Activated CD4-positive, alpha-beta memory T cell treated with anti-CD3 and anti-CD28 coated beads, Interleukin-2, amount 10 ng/mL, durations not matched to agents 7 days and 5 days (primary cell): Measurements from ENCODE around the gene C3orf20. TPM values are rescaled to one million over a fixed set of nuclear protein-coding genes. Genes with fewer than 3 reads are reported as not detected.
"Not testable (repeated sequence)": the region's sequence is repeated elsewhere in the genome, so short reads cannot be mapped to it uniquely, and the experiment has no call there.

Experiments used
- CTCF ChIA-PET: fragments of 350-600 bp; sonication (Branson Sonifier 250); formaldehyde crosslinking; loops from one replicate; lab custom pipeline; 2021; ENCODE audit warnings: antibody characterized with exemption, inconsistent platforms; lab: Charles Lee
- POLR2A ChIA-PET: fragments of 350-600 bp; sonication (Branson Sonifier 250); formaldehyde crosslinking; loops from one replicate; lab custom pipeline; 2021; ENCODE audit warnings: antibody characterized with exemption; lab: Charles Lee
- DNase-seq: peaks from one replicate; pipeline ENCODE4 v3.0.0-alpha.2; 2020
- H3K27ac Mint-ChIP-seq: one replicate; pipeline ENCODE4 v1.8.0; 2021; ENCODE audit warnings: mild to moderate bottlenecking, mixed read lengths
- H3K27me3 Mint-ChIP-seq: one replicate; pipeline ENCODE4 v1.8.0; 2021; ENCODE audit warnings: mixed read lengths
- H3K36me3 Mint-ChIP-seq: one replicate; pipeline ENCODE4 v1.8.0; 2021; ENCODE audit warnings: low read depth, mixed read lengths
- H3K4me1 Mint-ChIP-seq: one replicate; pipeline ENCODE4 v1.8.0; 2021; ENCODE audit warnings: mixed read lengths
- H3K4me3 Mint-ChIP-seq: one replicate; pipeline ENCODE4 v1.8.0; 2021; ENCODE audit warnings: mild to moderate bottlenecking, mixed read lengths
- H3K9me3 Mint-ChIP-seq: one replicate; pipeline ENCODE4 v1.8.0; 2021; ENCODE audit warnings: mixed read lengths
- total RNA-seq, 2 experiments: library from RNA; stranded (reverse); gene quantifications; one replicate each; pipeline ENCODE4 v1.2.3, GENCODE V29; 2021

Gene C3orf20
- total RNA-seq, 2 experiments from 2014 or later, result 0.23 TPM; not detected in 1

DNA sequence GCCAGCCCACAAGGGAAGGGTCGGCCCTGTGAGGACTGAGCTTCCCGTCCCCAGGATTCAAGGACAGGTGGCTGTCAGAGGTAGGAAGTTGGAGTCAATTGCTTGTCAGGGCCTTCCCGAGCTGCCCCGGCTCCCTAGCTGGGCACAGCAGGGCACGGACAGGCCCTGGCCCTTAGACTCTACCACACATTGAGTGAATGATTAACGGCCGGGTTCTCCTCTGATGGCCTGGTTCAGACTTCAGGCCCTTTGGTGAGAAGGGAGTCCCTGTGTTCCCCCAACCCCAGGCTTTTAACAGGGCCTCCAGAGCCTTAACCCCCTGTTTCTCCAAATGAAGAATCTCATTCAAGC is 127.4 kb downstream of the C3orf20 start:
- H3K9me3 Mint-ChIP-seq, result no peaks in the 10 kb centered on the region
- H3K4me1 Mint-ChIP-seq, result peaks cover 40% of the 10 kb centered on the region
- DNase-seq, result no peak
- no peak overlapping the region for H3K27ac Mint-ChIP-seq
- ChIA-PET CTCF (no interaction called here), POLR2A (no interaction called here)
- H3K27me3 Mint-ChIP-seq, result peaks cover 53% of the 10 kb centered on the region
- no peak overlapping the region for H3K4me3 Mint-ChIP-seq
- H3K36me3 Mint-ChIP-seq, result no peaks in the 10 kb centered on the region

DNA sequence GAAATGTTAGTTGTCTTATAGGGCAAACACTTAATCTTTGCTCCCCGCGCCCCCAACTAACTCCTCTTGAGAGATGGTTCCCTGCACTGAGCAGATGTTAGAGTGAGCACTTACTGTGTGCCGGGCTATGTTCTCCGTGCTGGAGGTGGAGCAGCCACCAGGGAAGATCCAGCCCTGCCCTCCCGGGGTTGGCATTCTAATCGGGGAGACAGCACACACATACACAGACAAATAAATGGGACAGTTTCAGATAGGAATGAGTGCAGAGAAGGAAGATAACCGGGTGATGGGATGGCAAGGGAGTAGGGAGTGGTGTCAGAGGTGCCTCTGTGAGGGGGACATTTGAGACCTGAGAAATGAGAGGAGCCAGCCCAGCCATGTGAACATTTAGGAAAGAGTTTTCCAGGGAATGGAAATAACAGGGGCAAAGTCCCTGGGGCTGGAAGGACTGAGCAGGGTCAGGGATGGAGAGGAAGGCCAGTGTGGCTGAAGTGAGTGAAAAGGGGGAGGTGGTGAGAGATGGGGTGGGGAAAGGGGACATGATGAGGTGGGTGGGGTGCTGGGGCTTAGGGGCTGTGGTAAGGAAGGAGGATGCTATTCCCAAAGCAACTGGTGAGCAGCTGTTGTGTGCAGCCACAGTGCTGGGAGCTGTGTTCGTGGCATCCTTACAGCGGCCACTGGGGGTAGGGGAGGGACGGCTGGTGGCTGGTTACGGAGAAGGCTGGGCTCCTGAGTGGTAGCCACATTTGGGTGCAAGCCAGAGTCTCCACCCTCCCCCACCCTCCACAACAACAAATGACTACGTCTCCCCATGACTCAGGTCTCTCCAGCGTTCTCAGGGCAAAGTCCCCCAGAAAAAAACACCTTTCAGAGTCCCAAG is 128.4 kb downstream of the C3orf20 start:
- Mint-ChIP-seq H3K4me1 (peaks cover 40% of the 10 kb centered on the region), H3K9me3 (no peaks in the 10 kb centered on the region), H3K27me3 (peaks cover 60% of the 10 kb centered on the region), H3K27ac (no peak overlapping the region), H3K4me3 (no peak overlapping the region), H3K36me3 (no peaks in the 10 kb centered on the region)
- peak; percentile 47 for DNase-seq
- ChIA-PET CTCF (no interaction called here), POLR2A (no interaction called here)

- peaks cover 67% of the 10 kb centered on the region for H3K27me3 Mint-ChIP-seq
- H3K4me3 Mint-ChIP-seq, result no peak overlapping the region
- ChIA-PET CTCF (no interaction called here), POLR2A (no interaction called here)
- no peak overlapping the region for H3K27ac Mint-ChIP-seq
- no peaks in the 10 kb centered on the region for H3K36me3 Mint-ChIP-seq
- no peak for DNase-seq
- peaks cover 40% of the 10 kb centered on the region for H3K4me1 Mint-ChIP-seq
- no peaks in the 10 kb centered on the region for H3K9me3 Mint-ChIP-seq
Measured at GRCh38 chr3:14803981-14804834, 129.3 kb downstream of the C3orf20 start.

GRCh38 chr3:14804835-14805780 is 130.2 kb downstream of the C3orf20 start:
- DNase-seq, result no peak
- peaks cover 69% of the 10 kb centered on the region for H3K27me3 Mint-ChIP-seq
- no peaks in the 10 kb centered on the region for H3K36me3 Mint-ChIP-seq
- no peak overlapping the region for H3K27ac Mint-ChIP-seq
- POLR2A ChIA-PET, result no interaction called here
- CTCF ChIA-PET, result no interaction called here
- no peaks in the 10 kb centered on the region for H3K9me3 Mint-ChIP-seq
- H3K4me3 Mint-ChIP-seq, result no peak overlapping the region
- peaks cover 40% of the 10 kb centered on the region for H3K4me1 Mint-ChIP-seq

DNA sequence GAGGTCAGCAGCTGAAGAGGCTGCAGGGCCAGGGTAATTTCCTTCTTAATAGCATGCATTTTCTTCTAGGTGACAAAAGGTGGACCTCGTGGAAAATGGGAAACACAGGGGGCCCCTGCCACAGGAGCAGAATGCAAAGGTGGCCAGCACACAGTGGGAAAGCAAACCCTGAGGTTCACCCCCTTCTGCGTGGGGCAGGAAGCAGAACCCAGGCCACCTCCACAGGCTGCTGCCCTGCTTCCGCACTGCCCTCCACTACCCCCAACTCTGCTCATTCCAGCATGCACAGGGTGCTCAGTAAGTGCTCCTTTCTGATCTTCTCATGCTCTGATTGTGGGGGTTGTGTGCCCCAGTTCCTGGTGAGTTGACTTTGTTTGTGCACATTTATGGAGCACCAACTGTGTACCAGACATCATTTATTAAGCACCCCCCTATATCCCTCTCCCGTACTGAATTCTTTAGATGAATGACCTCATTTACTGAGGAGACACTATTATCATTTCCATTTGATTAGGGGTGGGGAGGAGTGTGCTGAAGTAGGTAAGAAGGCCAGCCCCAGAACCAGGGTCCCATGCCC is 131.1 kb downstream of the C3orf20 start:
- no peak for DNase-seq
- Mint-ChIP-seq H3K27me3 (peaks cover 71% of the 10 kb centered on the region), H3K4me3 (no peak overlapping the region), H3K4me1 (peaks cover 41% of the 10 kb centered on the region), H3K36me3 (no peaks in the 10 kb centered on the region), H3K27ac (no peak overlapping the region), H3K9me3 (no peaks in the 10 kb centered on the region)
- ChIA-PET CTCF (interaction anchor here (0.8 to 1.4 kb wide), 4 partner anchors 13 to 154 kb away, joined by 3 read pairs; partner anchors contain the start of gene CCDC174), POLR2A (no interaction called here)

DNA sequence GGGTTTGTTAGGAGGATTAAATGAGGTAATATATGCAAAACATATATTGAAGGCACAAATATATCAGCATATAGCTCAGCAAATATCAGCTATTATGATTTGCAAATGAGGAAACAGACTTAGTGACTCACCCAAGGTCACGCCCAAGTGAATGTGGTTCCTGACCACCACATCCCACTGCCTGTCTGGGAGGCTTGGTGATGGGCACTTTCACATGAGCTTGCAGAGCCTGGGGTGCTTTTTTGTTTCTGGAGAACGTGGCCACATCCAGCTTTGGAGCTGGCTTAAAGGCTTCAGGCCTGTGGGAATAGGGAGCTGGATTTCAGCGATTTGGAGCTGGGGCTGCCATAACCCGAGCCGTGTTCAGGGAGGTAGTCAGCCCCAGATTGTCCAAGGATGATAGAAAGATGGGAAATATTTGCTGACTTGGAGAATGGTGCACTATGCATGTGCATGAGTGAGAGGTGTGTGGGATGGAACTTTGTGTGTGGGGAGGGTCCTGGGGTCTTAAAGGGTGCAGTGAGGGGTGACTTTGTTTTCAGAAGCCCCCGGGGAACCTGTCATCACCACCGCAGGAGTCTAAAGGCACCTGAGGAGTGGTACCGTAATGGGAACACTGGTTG is 131.8 kb downstream of the C3orf20 start:
- ChIA-PET CTCF (interaction anchor here (0.6 to 1.4 kb wide), 5 partner anchors 13 to 155 kb away, joined by 3 read pairs; partner anchors contain the start of gene CCDC174), POLR2A (interaction anchor here (0.8 to 1.5 kb wide), 2 partner anchors 140 to 155 kb away, joined by 3 to 4 read pairs; partner anchors contain the start of gene CCDC174)
- DNase-seq, result peak; percentile 69
- H3K36me3 Mint-ChIP-seq, result no peaks in the 10 kb centered on the region
- peaks cover 43% of the 10 kb centered on the region for H3K4me1 Mint-ChIP-seq
- no peaks in the 10 kb centered on the region for H3K9me3 Mint-ChIP-seq
- no peak overlapping the region for H3K4me3 Mint-ChIP-seq
- H3K27me3 Mint-ChIP-seq, result peaks cover 75% of the 10 kb centered on the region
- H3K27ac Mint-ChIP-seq, result no peak overlapping the region

DNA sequence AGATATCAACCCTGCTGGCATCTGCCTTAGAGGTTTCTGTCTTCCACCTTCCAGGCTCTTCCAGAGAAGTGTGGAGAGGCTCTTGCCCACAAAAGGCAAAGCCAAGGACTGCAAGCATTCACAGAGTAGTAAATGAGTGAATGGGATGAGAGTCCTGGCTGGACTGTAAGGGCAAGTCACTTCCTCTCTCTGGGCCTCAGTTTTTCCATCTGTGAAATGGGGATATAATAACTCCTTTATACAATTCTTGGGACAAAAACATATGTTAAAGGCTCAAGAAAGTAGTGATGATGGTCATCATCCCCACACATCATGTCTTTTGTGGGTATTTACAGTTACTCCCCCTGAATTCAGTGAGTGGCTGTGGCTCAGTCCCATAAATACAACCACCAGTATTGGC is 133.1 kb downstream of the C3orf20 start:
- no peak overlapping the region for H3K27ac Mint-ChIP-seq
- DNase-seq, result no peak
- POLR2A ChIA-PET, result interaction anchor here (1.5 kb wide), 1 partner anchor 156 kb away, joined by 4 read pairs; the partner anchor contains the start of gene CCDC174
- H3K4me3 Mint-ChIP-seq, result no peak overlapping the region
- H3K9me3 Mint-ChIP-seq, result no peaks in the 10 kb centered on the region
- peaks cover 78% of the 10 kb centered on the region for H3K27me3 Mint-ChIP-seq
- H3K4me1 Mint-ChIP-seq, result peaks cover 41% of the 10 kb centered on the region
- no peaks in the 10 kb centered on the region for H3K36me3 Mint-ChIP-seq
- CTCF ChIA-PET, result no interaction called here

- Mint-ChIP-seq H3K36me3 (no peaks in the 10 kb centered on the region), H3K4me3 (no peak overlapping the region), H3K27me3 (peaks cover 78% of the 10 kb centered on the region), H3K4me1 (peaks cover 35% of the 10 kb centered on the region), H3K27ac (no peak overlapping the region), H3K9me3 (no peaks in the 10 kb centered on the region)
- no peak for DNase-seq
- ChIA-PET CTCF (no interaction called here), POLR2A (no interaction called here)
Measured at GRCh38 chr3:14808502-14809266, 133.7 kb downstream of the C3orf20 start.

DNA sequence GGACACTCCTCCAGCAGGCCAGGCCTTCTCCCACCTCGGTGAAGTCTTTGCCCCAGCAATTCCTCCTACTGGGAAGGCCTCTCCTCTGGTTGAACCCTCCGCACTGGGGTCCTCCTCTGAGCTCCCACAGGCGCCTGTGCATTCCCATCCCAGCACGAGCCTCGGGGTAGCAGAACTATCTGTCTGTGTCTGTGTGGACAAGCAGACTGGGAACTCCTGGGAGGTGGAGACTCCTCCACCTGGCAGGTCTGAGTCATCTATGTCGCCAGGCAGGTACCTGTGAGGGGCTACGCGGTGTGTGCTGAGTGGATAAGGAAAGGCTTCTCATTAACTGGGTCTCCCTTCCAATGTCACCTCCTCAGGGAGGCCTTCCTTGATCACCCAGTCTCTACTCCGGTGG is 134.7 kb downstream of the C3orf20 start:
- Mint-ChIP-seq H3K4me1 (peaks cover 26% of the 10 kb centered on the region), H3K27me3 (peaks cover 81% of the 10 kb centered on the region)
- H3K4me3 Mint-ChIP-seq, H3K36me3 Mint-ChIP-seq, POLR2A ChIA-PET, H3K9me3 Mint-ChIP-seq, CTCF ChIA-PET, DNase-seq, H3K27ac Mint-ChIP-seq: not testable (repeated sequence)

DNA sequence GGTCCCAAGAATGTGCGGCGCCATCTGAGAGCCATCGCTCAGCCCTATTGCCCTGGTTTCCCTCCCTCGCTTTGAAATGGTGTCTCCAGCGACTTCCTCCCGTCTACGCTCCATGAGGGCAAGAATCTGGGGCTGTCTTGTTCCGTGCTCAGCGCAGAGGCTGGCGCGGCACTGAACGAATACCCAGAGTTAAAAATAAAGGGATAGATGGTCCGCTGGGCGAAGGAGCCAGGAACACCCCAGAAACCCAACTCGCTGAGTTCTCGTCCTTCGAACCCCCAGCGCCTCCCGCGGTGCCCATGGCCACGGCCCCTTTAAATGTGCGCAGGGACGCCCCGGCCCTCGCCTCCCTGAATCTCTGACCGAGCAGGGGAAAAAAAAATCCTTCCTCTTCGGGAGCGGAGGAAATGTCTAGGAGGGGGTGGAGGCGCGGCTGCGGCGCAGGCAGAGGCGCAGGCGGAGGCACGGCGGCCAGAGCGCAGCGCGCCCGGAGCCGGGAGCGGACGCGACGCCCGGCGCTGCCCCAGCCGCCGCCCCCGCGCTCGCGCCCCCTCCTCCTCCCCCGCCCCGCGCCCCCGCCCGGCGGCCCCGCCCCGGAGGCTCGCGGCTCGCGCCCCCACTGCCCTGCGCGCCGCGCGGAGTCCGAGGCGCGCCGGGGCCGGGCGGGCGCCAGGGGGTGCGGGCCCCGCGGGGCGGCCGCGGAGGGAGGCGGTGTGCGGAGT is 135.3 kb downstream of the C3orf20 start:
- POLR2A ChIA-PET, result no interaction called here

More for the DNA sequence above, 135.3 kb downstream of the C3orf20 start:
- no peak for DNase-seq
- peaks cover 19% of the 10 kb centered on the region for H3K4me1 Mint-ChIP-seq
- no peaks in the 10 kb centered on the region for H3K36me3 Mint-ChIP-seq
- no peak overlapping the region for H3K27ac Mint-ChIP-seq
- CTCF ChIA-PET, result no interaction called here
- no peak overlapping the region for H3K4me3 Mint-ChIP-seq
- H3K27me3 Mint-ChIP-seq, result peaks cover 81% of the 10 kb centered on the region
- no peaks in the 10 kb centered on the region for H3K9me3 Mint-ChIP-seq
